HepG2 (cell line): ENCODE data around the gene GAD1. TPM values are rescaled to one million over a fixed set of nuclear protein-coding genes. Genes with fewer than 3 reads are reported as not detected.

Experiments
- ASH2L ChIP-seq: fragments of 300-600, 200-600 bp; sonication (generic); IDR thresholded peaks from 2 replicates; pipeline ENCODE4 v1.7.0; 2017; ENCODE audit warnings: low read depth, mild to moderate bottlenecking, moderate library complexity, mixed read lengths, low read length; ENCODE audit not compliant: insufficient read length
- GTF2F1 ChIP-seq: fragments of 150-350 bp; IDR thresholded peaks from 2 replicates; pipeline ENCODE4 v1.6.1; 2014; ENCODE audit warnings: low read length
- HOXA5 ChIP-seq: sonication (generic); formaldehyde crosslinking; IDR thresholded peaks from 2 replicates; pipeline ENCODE4 v1.4.0; 2020; ENCODE audit warnings: missing genetic modification reagents
- HOXA9 ChIP-seq: sonication (generic); formaldehyde crosslinking; IDR thresholded peaks from 2 replicates; pipeline ENCODE4 v1.8.1; 2022; ENCODE audit warnings: missing genetic modification reagents, mild to moderate bottlenecking, moderate library complexity, borderline replicate concordance
- IRF2 ChIP-seq: IDR thresholded peaks from 2 replicates; pipeline ENCODE4 v1.6.1; 2018; ENCODE audit warnings: missing genetic modification reagents, missing compliant biosample characterization
- NBN ChIP-seq: fragments of 450-650 bp; conservative IDR thresholded peaks from 2 replicates; pipeline ENCODE4 v1.6.1; 2017
- NR2F1 ChIP-seq, 2 experiments: fragments of 450-650 bp in 1 of 2; formaldehyde crosslinking in 1 of 2; IDR thresholded peaks; 2 replicates each; pipeline versions ENCODE4 v1.5.0 to v1.6.1; 2016 to 2020; ENCODE audit warnings: mild to moderate bottlenecking in 1 of 2, missing compliant biosample characterization in 1 of 2, missing genetic modification reagents in 1 of 2, moderate library complexity in 1 of 2
- NR2F6 ChIP-seq, 2 experiments: IDR thresholded peaks; 2 replicates each; pipeline ENCODE4 v1.6.1; 2016; ENCODE audit warnings: antibody characterized with exemption in 1 of 2, mild to moderate bottlenecking in 1 of 2
- RBM22 ChIP-seq: fragments of 200-400 bp; formaldehyde crosslinking; optimal IDR thresholded peaks from 2 replicates; pipeline ENCODE3; 2017; ENCODE audit warnings: mild to moderate bottlenecking, low read length, moderate library complexity
- SAP130 ChIP-seq: IDR thresholded peaks from 2 replicates; pipeline ENCODE4 v1.6.1; 2016; ENCODE audit warnings: low read depth
- STAG1 ChIP-seq: sonication (generic); formaldehyde crosslinking; IDR thresholded peaks from 2 replicates; pipeline ENCODE4 v1.4.0; 2020; ENCODE audit warnings: missing genetic modification reagents
- ZNF317 ChIP-seq: sonication (generic); formaldehyde crosslinking; IDR thresholded peaks from 2 replicates; pipeline ENCODE4 v1.5.0; 2020; ENCODE audit warnings: mild to moderate bottlenecking, missing genetic modification reagents
- polyA plus RNA-seq, 8 experiments: library from polyadenylated mRNA; depleted of rRNA in 3 of 8; stranded (reverse) in 7 of 8; unstranded in 1 of 8; fragments of >200 nt; fragmentation: Illumina TruSeq in 4 of 8; extraction: Trizol in 4 of 8; gene quantifications; 2 replicates each; pipeline versions ENCODE4 v1.2.1 to v1.2.3, GENCODE V29; 2011 to 2016; ENCODE audit warnings: low read depth in 4 of 8, missing spikeins in 1 of 8, mixed read lengths in 1 of 8; ENCODE audit not compliant: insufficient read depth in 1 of 8
- total RNA-seq, 5 experiments: library from RNA; depleted of rRNA; stranded (reverse); fragments of >200 nt; fragmentation: Illumina TruSeq; extraction: Trizol; gene quantifications; 2 replicates each; pipeline ENCODE4 v1.2.3, GENCODE V29; 2016; ENCODE audit warnings: low read depth in 1 of 5
- TF ChIP-seq, protein P1 (sequence below): sonication (generic); formaldehyde crosslinking; IDR thresholded peaks from 2 replicates; pipeline ENCODE4 v1.9.0; 2021; ENCODE audit warnings: mild to moderate bottlenecking, missing genetic modification reagents
- TF ChIP-seq, protein P2 (sequence below): IDR thresholded peaks from 2 replicates; pipeline ENCODE4 v1.4.0; 2020; ENCODE audit warnings: mild to moderate bottlenecking, missing genetic modification reagents
- TF ChIP-seq, protein P3 (sequence below): sonication (generic); formaldehyde crosslinking; IDR thresholded peaks from 2 replicates; pipeline ENCODE4 v1.4.0; 2020; ENCODE audit warnings: mild to moderate bottlenecking, missing genetic modification reagents

Gene GAD1
- total and polyA plus RNA-seq, 2 of the 13 experiments (the other 11 are each of a cell fraction or from before 2014, with no cell fraction given): 0.09 to 0.13 TPM

DNA sequence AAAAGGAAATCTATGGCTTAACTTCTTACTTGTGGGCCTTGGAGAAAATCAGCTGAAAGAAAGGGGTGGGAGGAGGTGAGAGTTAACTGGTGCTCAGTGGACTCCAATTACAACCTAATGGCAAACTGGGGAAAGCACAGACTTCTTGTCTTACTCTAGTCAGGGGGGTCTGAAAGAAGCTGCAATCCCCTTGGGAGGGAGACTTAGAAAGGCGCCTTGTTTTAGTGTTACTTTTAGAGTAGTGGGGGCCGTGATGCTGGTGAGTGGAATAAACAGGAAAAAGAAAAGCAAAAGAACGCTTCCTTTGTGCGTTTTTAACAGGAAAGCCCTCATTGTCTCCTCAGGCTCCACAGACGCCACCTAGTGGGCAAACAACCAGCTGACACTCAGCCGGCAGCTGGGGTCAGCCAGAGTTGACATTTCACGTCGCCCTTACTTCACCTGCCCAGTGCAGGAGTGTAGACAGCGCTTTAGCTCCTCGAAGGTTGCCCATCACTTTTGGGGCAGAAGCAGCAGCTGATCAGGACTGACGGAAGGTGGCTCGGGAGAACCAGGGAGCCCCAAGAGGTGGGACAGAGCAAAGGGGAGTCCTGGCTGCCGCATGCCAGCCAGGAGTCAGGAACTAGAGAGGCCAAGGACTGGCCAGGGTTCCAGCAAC lies 56.5 kb downstream of the GAD1 start (continued):
- TF ChIP-seq, protein P1, sequence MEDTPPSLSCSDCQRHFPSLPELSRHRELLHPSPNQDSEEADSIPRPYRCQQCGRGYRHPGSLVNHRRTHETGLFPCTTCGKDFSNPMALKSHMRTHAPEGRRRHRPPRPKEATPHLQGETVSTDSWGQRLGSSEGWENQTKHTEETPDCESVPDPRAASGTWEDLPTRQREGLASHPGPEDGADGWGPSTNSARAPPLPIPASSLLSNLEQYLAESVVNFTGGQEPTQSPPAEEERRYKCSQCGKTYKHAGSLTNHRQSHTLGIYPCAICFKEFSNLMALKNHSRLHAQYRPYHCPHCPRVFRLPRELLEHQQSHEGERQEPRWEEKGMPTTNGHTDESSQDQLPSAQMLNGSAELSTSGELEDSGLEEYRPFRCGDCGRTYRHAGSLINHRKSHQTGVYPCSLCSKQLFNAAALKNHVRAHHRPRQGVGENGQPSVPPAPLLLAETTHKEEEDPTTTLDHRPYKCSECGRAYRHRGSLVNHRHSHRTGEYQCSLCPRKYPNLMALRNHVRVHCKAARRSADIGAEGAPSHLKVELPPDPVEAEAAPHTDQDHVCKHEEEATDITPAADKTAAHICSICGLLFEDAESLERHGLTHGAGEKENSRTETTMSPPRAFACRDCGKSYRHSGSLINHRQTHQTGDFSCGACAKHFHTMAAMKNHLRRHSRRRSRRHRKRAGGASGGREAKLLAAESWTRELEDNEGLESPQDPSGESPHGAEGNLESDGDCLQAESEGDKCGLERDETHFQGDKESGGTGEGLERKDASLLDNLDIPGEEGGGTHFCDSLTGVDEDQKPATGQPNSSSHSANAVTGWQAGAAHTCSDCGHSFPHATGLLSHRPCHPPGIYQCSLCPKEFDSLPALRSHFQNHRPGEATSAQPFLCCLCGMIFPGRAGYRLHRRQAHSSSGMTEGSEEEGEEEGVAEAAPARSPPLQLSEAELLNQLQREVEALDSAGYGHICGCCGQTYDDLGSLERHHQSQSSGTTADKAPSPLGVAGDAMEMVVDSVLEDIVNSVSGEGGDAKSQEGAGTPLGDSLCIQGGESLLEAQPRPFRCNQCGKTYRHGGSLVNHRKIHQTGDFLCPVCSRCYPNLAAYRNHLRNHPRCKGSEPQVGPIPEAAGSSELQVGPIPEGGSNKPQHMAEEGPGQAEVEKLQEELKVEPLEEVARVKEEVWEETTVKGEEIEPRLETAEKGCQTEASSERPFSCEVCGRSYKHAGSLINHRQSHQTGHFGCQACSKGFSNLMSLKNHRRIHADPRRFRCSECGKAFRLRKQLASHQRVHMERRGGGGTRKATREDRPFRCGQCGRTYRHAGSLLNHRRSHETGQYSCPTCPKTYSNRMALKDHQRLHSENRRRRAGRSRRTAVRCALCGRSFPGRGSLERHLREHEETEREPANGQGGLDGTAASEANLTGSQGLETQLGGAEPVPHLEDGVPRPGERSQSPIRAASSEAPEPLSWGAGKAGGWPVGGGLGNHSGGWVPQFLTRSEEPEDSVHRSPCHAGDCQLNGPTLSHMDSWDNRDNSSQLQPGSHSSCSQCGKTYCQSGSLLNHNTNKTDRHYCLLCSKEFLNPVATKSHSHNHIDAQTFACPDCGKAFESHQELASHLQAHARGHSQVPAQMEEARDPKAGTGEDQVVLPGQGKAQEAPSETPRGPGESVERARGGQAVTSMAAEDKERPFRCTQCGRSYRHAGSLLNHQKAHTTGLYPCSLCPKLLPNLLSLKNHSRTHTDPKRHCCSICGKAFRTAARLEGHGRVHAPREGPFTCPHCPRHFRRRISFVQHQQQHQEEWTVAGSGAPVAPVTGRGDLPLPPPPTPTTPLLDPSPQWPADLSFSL (CRISPR knock-in tag): no peak
- TF ChIP-seq NBN (no peak), NR2F1 (CRISPR knock-in tag; IDR thresholded peaks at IDR 0.05) (peak; percentile 57 to 79; a peak in 3 of 4 replicates), ZNF317 (0 out of 2 replicates have a peak, but pooled peaks have one; percentile 14), RBM22 (no peak), HOXA9 (CRISPR knock-in tag) (no peak), ASH2L (peak; percentile 29), STAG1 (peak; percentile 73), HOXA5 (CRISPR knock-in tag) (0 out of 2 replicates have a peak, but pooled peaks have one; percentile 30), IRF2 (CRISPR knock-in tag) (0 out of 2 replicates have a peak, but pooled peaks have one; percentile 51), GTF2F1 (no peak), SAP130 (peak; percentile 28; the same call in 1 of the 2 replicates), NR2F6 (IDR thresholded peaks at IDR 0.05) (peak; percentile 61), NR2F6 (CRISPR knock-in tag; IDR thresholded peaks at IDR 0.05) (peak; percentile 86)
- TF ChIP-seq, protein P2, sequence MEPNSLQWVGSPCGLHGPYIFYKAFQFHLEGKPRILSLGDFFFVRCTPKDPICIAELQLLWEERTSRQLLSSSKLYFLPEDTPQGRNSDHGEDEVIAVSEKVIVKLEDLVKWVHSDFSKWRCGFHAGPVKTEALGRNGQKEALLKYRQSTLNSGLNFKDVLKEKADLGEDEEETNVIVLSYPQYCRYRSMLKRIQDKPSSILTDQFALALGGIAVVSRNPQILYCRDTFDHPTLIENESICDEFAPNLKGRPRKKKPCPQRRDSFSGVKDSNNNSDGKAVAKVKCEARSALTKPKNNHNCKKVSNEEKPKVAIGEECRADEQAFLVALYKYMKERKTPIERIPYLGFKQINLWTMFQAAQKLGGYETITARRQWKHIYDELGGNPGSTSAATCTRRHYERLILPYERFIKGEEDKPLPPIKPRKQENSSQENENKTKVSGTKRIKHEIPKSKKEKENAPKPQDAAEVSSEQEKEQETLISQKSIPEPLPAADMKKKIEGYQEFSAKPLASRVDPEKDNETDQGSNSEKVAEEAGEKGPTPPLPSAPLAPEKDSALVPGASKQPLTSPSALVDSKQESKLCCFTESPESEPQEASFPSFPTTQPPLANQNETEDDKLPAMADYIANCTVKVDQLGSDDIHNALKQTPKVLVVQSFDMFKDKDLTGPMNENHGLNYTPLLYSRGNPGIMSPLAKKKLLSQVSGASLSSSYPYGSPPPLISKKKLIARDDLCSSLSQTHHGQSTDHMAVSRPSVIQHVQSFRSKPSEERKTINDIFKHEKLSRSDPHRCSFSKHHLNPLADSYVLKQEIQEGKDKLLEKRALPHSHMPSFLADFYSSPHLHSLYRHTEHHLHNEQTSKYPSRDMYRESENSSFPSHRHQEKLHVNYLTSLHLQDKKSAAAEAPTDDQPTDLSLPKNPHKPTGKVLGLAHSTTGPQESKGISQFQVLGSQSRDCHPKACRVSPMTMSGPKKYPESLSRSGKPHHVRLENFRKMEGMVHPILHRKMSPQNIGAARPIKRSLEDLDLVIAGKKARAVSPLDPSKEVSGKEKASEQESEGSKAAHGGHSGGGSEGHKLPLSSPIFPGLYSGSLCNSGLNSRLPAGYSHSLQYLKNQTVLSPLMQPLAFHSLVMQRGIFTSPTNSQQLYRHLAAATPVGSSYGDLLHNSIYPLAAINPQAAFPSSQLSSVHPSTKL (CRISPR knock-in tag): 0 out of 2 replicates have a peak, but pooled peaks have one; percentile 31
- TF ChIP-seq, protein P3, sequence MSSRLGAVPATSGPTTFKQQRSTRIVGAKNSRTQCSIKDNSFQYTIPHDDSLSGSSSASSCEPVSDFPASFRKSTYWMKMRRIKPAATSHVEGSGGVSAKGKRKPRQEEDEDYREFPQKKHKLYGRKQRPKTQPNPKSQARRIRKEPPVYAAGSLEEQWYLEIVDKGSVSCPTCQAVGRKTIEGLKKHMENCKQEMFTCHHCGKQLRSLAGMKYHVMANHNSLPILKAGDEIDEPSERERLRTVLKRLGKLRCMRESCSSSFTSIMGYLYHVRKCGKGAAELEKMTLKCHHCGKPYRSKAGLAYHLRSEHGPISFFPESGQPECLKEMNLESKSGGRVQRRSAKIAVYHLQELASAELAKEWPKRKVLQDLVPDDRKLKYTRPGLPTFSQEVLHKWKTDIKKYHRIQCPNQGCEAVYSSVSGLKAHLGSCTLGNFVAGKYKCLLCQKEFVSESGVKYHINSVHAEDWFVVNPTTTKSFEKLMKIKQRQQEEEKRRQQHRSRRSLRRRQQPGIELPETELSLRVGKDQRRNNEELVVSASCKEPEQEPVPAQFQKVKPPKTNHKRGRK (CRISPR knock-in tag): no peak
